Raji (cell line): Measurements from ENCODE around the gene ZFC3H1.

ENCODE experiments used
- POLR2A ChIP-seq: IDR thresholded peaks from 2 replicates; pipeline ENCODE4 v1.6.1; 2011; ENCODE audit warnings: low read depth, low read length, control low read depth; ENCODE audit not compliant: insufficient read depth

The ZFC3H1 gene

GRCh38 chr12:71605039-71605438 is 58.6 kb downstream of the ZFC3H1 start:
- no peak for TF ChIP-seq POLR2A

DNA sequence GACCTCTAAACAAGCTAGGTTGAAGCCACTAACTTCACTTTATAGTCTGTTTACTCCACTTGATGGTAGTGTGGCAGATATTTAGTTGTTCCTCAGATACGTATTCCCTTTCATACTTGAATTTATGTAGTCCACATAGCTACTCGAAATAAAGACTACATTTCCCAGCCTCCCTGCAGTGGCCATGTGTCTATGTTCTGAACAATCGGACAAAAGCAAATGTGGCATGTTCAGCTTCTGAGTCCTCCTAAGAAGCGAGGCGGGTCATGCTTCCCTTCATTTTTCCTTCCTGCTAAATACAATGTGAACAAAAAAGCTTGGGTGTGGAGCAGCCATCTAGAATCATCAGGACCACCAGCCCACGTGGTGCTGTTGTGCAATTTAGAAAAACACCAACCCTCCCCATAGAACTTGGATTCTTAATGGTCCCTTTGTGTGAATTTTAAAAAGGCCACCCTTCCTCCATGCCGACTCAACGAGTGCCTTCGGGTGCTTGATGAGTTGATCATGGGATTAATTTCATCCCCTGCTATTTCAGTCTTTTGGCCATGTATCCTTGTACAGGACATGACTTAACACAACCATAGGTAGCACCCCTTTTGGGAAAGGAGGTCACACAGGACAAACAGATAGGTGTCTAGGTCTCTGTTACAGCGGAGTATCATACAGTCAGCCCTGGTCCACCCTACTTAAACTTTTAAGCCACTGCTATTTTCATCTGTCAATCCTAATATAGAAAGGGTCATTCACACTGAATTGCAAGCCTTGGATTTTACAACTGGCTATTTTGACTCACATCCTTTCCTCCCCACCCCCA is 60.7 kb downstream of the ZFC3H1 start:
- no peak for TF ChIP-seq POLR2A

GRCh38 chr12:71601546-71601945 is 62.1 kb downstream of the ZFC3H1 start:
- TF ChIP-seq POLR2A = no peak

DNA sequence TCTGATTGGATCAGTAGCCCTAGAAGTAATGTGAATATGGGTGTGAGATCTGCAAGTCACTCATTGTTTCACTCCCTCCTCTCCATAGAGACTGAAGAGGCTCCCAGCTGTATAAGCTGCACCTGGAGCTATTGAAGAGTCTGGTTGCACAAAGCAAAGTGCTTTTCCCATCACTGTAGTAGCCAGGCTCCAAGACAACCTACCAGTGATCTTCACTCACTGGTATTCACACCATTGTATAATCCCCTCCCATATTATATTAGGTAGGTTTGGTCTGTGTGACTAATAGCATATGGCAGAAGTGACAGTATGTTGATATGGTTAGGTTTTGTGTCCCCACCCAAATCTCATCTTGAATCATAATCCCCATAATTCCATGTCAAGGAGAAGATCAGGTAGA is 64.4 kb downstream of the ZFC3H1 start:
- TF ChIP-seq POLR2A = no peak

DNA sequence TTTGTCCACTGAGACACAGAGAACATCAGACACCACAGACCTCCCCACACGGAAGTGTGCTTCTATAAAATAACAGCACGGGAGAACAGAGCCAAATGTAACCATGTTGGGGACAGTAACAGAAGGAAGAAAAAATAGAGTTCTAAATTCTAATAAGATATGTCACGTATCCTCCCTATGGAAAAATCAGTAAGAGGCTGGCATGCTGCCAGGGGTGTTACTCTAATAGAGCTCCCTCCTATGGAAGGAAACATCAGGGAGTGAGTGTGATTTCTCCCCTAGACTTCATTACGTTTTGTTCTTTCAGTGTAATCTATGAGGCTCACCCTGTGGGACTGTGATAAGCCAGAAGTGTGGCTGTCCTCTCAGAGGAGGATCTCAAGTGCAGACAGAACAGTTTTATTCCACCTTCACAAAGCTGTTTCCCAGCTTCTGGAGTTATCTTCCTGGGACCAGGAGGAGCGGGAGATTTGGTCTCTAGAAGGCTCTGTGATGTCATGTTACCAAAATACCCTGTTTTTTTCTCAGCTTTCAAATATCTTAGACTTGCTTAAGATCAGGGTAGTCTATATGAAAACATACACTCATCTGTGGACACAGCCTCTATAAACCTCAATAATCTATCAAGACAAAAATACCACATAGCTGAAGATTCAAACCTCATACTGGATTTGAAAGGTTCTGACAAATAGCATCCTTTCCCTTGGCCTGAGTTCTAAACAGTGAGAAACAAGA is 69.3 kb downstream of the ZFC3H1 start:
- no peak for TF ChIP-seq POLR2A

DNA sequence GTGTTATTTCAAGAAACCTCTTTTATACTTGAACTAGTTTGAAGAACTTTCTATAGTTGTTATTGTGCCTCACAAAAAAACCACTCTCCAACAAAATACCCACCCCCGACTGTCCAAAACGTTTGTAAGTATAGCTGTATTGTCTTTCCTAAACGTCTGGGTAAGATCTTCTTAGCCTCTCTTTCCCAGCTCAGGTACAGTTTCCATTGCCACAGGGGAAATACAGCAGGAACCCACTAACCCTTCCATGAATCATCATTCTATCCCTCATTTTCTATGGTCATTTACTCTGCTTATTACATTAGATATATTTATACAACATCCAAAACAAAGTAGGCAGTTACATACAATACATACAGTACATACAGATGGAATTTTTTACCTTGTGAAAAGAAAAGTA is 70.8 kb downstream of the ZFC3H1 start:
- no peak for TF ChIP-seq POLR2A

- TF ChIP-seq POLR2A = no peak
These were observed 72.0 kb downstream of the ZFC3H1 start for GRCh38 chr12:71591601-71592000.

DNA sequence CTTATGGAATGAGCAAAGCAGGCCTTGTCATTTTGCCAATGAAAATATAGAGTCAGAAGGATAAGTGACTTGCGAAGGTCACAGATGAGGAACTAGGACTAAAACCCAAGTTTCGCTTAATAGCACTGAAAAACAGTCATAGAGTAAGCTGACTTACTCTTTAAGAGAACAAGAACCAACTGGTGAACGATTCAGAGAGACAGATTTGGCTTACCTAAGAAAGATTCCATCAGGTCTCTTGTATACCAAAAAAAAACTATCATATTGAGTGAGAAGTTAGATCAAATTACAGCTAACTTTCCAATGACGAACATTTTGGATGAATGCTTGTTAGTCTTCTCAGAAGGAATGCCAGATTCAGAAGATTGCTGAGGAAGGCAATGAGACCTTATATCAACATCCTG is 74.2 kb downstream of the ZFC3H1 start:
- no peak for TF ChIP-seq POLR2A

DNA sequence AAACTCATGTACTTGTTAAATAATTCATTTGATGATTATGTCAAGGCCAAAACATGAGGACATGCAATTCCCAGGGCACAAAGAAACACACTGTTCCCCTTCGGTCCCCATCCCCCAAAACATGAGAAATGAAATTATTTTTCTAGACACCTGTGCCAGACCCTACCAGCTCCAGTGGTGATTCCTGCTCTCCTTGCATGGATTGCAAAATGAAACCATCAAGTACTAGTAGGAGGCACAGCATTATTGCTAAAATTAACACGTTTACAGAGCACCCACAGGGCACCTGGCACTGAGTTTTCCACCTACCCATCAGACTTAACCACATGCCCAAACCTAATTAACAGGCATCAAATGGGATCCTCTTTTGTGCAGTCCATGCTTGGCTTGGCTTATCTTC is 76.6 kb downstream of the ZFC3H1 start:
- no peak for TF ChIP-seq POLR2A

DNA sequence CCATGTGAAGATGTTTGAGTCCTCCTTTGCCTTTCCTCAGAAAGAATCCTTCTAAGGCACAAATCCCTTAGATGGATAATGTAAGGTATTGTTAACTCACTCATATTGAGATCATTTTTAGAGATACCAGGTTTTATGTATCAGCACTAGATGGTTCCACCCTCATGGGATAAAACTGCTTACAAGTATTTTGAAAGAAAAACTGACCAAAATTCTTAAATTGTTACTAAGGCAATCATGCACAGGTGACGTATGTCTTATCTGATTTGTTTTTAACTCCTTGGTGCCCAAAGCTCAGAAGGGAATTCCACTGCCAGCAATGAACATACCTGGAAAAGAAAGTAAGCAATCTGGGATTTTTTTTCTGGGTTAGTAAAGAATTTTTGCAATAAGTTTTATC is 78.4 kb downstream of the ZFC3H1 start:
- TF ChIP-seq POLR2A = no peak

DNA sequence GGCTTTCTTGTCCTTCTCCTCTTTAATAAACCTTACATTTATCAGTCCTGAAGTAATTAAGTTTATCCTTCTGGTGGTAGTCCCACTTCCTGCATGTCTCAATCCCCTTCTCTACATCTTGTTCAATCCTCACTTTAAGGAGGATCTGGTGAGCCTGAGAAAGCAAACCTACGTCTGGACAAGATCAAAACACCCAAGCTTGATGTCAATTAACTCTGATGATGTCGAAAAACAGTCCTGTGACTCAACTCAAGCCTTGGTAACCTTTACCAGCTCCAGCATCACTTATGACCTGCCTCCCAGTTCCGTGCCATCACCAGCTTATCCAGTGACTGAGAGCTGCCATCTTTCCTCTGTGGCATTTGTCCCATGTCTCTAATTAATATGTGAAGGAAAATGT is 79.3 kb downstream of the ZFC3H1 start:
- TF ChIP-seq POLR2A = no peak

DNA sequence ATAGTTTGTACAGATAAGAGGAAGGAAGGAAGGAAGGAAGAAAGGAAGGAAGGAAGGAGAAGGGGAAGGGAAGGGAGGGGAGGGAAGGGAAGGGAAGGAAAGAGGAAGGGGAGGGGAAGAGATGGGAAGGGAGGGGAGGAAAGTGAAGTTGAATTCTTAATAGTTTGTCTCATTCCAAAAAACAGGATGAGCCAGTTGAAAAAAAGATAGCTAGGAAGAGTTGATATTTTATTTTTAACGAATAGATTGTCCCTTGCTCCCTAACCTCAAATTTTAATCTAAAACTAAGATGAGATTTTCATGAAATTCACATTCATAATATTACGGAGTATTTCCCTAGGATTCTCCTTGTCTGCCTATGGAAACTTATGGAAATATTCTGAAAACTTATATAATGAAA is 80.7 kb downstream of the ZFC3H1 start:
- no peak for TF ChIP-seq POLR2A

DNA sequence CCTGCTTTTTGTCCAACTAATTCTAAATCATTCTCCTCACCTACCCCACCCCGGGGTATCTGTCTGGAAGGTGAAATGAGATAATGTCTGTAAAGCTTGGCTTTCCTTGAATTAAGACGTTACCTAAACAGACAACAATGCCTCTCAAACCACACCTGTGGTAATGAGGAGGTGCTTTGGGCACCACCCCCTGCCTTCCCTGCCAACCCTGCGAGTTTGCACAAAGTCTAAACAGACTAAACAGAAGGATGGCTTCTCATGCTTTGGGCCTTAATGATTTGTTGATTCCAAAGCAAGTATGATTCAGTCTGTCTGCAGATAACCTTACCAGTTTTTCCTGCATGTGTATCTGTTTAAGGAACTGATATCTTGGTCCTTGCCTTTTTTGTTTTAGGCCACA is 82.4 kb downstream of the ZFC3H1 start:
- no peak for TF ChIP-seq POLR2A

DNA sequence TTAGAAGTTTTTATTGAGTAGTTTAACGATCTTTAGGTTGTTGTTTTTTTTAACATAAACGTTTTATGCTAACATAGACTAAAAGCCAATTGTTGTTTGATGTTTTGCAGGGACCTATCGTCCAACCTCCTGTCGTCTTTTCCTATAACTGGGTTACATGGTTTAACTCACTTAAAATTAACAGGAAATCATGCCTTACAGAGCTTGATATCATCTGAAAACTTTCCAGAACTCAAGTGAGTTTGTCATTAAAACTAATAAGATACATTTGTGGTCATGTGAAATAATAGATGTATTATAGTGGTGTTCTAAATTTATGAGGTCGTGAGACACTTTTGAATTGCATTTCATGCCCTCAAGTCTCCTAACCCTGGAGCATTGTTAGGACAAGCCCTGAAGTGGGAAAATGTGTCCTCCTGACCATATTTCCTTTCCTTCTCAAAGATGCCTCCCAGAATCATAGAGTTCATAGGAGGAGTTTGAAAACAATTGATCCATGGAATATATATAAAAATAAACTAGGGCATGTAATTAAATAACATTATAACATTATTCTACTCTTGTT is 84.9 kb downstream of the ZFC3H1 start:
- no peak for TF ChIP-seq POLR2A

DNA sequence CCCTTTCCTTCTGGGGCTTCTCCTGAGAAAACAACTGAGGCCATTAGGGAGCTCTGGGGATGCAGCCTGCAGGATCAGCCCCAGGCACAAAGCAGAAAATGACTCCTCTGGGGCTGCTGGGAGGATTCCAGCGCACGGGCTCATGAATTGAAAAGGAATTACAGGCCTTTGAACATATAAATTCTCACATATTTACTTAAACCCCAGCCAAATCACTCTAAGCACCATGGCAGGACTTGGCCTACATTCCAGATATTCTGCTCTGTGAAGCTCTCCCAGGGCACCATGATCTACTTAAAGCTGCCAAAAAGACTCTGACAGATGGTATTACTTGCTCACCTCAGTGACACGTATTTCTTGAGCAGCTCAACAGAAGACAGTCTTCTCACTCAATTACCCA is 87.2 kb downstream of the ZFC3H1 start:
- no peak for TF ChIP-seq POLR2A

DNA sequence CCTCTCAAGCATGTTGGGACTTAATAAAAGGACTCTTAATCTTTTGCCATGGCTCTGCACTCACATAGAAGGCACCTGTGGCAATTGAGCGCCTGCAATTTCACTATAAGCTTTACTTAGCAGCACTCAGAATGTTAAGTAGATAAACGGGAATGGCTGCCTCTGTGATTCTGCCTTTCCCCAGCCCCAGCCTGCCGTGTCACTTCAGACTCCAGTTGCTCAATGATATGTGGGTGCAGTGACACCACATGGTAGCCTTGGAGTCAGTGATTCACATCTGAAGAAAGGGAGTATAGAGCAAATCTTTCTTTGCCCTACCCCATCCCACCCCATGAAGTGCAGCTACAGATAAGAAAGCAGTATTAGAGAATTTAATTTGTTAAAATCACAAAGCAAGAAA is 96.1 kb downstream of the ZFC3H1 start:
- no peak for TF ChIP-seq POLR2A
